Skeletal muscle tissue (tissue), 4 donors: Measurements from ENCODE around the gene NRF1. TPM values are rescaled to one million over a fixed set of nuclear protein-coding genes. Genes with fewer than 3 reads are reported as not detected.
"Not testable (repeated sequence)": the region's sequence is repeated elsewhere in the genome, so short reads cannot be mapped to it uniquely, and the experiment has no call there.

Experiments
- H3K27ac ChIP-seq: one replicate; pipeline ENCODE4 v1.7.0; 2013; ENCODE audit warnings: mild to moderate bottlenecking, low read depth, low read length, inconsistent platforms
- H3K27me3 ChIP-seq, 3 donors: one replicate each; pipeline ENCODE4 v1.7.0; 2013; ENCODE audit warnings: low read length in 3 of 3; ENCODE audit not compliant: control insufficient read depth in 3 of 3, insufficient read depth in 3 of 3
- H3K36me3 ChIP-seq, 3 donors: one replicate each; pipeline ENCODE4 v1.7.0; 2013; ENCODE audit warnings: low read length in 3 of 3; ENCODE audit not compliant: control insufficient read depth in 3 of 3, insufficient read depth in 3 of 3
- H3K4me1 ChIP-seq, 3 donors: one replicate each; pipeline ENCODE4 v1.7.0; 2013; ENCODE audit warnings: low read length in 3 of 3, mild to moderate bottlenecking in 3 of 3; ENCODE audit not compliant: control insufficient read depth in 3 of 3, insufficient read depth in 3 of 3
- H3K4me3 ChIP-seq, 3 donors: one replicate each; pipeline ENCODE4 v1.7.0; 2013; ENCODE audit warnings: low read length in 3 of 3
- H3K9ac ChIP-seq, 3 donors: one replicate each; pipeline ENCODE4 v1.7.0; 2013; ENCODE audit warnings: low read length in 3 of 3, mild to moderate bottlenecking in 3 of 3, moderate library complexity in 2 of 3, low read depth in 1 of 3
- H3K9me3 ChIP-seq, 3 donors: one replicate each; pipeline ENCODE4 v1.7.0; 2013; ENCODE audit warnings: low read length in 3 of 3; ENCODE audit not compliant: control insufficient read depth in 3 of 3
- total RNA-seq: library from RNA; depleted of rRNA; stranded (reverse); fragments of >200 nt; gene quantifications from one replicate; pipeline ENCODE4 v1.2.3, GENCODE V29; 2014
- donor health status: Osteomylitis.

NRF1 gene
- total RNA-seq, 1 donor from 2014 or later, result 17.2 TPM

DNA sequence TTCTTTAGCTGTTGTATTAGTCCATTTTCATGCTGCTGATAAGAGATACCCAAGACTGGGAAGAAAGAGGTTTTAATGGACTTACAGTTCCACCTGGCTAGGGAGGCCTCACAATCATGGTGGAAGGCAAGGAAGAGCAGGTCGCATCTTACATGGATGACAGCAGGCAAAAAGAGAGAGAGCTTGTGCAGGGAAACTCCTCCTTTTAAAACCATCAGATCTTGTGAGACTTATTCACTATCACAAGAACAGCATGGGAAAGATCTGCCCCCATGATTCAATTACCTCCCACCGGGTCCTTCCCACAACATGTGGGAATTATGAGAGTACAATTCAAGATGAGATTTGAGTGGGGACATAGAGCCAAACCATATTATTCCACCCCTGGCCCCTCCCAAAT lies 48.4 kb downstream of the NRF1 start:
- H3K9me3 ChIP-seq, H3K27me3 ChIP-seq, H3K4me3 ChIP-seq, H3K4me1 ChIP-seq, H3K27ac ChIP-seq, H3K9ac ChIP-seq: not testable (repeated sequence)
- peaks cover 17 to 32% (median 21%) of the 10 kb centered on the region in 3 donors for H3K36me3 ChIP-seq

DNA sequence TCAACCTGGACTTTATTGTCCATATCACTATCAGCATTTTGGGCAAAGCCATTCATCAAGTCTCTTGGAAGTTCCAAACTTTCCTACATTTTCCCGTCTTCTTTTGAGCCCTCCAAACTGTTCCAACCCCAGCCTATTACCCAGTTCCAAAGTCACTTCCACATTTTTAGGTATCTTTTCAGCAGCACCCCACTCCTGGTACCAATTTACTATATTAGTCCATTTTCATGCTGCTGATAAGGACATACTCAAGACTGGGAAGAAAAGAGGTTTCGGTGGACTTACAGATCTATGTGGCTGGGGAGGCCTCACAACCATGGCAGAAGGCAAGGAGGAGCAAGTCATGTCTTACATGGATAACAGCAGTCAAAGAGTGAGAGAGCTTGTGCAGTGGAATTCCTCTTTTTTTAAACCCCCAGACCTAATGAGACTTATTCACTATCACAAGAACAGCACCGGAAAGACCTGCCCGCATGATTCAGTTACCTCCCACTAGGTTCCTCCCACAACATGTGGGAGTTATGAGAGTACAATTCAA lies 50.2 kb downstream of the NRF1 start:
- H3K27me3 ChIP-seq, result no peaks in the 10 kb centered on the region
- no peak overlapping the region for H3K4me3 ChIP-seq
- H3K9ac ChIP-seq, result no peak overlapping the region
- H3K4me1 ChIP-seq, result peaks cover 0 to 2% (median 0%) of the 10 kb centered on the region in 3 donors
- H3K9me3 ChIP-seq, result no peaks in the 10 kb centered on the region
- H3K27ac ChIP-seq, result no peak overlapping the region
- H3K36me3 ChIP-seq, result peaks cover 17 to 32% (median 21%) of the 10 kb centered on the region in 3 donors

DNA sequence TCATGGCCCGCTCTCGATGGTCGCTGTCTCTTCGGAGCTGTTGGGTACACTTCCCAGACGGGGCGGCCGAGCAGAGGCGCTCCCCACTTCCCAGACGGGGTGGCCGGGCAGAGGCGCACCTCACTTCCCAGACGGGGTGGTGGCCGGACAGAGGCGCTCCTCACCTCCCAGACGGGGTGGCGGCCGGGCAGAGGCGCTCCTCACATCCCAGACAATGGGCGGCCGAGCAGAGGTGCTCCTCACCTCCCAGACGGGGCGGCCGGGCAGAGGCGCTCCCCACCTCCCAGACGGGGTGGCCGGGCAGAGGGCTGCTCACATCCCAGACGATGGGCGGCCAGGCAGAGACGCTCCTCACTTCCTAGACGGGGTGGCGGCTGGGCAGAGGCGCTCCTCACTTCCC lies 51.7 kb downstream of the NRF1 start:
- H3K9me3 ChIP-seq, H3K4me3 ChIP-seq, H3K27ac ChIP-seq, H3K9ac ChIP-seq, H3K4me1 ChIP-seq, H3K27me3 ChIP-seq: not testable (repeated sequence)
- H3K36me3 ChIP-seq, result peaks cover 11 to 22% (median 12%) of the 10 kb centered on the region in 3 donors

DNA sequence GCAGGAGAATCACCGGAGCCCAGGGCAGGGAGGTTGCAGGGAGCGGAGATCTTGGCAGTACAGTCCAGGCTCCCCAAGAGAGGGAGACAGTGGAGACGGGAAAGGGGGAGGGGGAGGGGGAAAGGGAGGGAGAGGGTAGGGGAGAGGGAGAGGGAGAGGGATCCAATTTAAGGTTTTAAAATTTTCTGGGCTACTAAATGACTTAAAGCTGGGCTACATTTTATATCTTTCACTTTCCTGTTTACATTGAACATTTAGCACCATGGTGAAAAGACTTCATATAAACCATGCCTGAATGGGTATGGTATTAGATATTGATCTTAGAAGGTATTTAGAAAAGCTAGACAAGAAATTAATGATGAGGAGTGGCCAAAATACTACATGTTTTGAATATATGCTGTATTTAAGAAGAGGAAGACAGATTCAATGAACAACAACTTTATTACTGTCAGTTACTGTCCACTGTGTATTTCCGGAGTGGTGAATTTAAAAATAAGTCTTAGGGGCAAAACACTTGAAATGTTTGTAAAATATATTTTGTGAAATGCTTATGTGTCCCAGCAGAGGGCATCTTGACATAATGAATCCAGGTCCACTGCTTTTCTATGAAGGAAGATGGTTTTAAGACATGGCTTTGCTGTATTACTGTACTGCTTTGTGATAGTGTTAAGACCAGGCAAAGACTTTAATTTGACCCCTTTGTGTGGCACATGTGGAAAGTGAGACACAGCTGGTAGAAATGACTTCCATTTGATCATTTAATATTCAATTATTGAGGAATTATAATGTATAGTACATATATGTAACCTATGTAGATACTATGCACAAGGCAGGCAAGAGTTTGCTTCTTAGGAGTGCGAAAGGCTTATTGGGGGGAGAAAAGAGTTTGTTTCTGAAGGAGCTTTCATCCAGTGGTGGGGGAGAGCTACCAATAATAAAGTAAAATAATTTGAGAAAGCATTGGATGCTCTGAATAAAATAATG lies 52.8 kb downstream of the NRF1 start:
- Histone ChIP-seq H3K27me3 (no peaks in the 10 kb centered on the region), H3K9me3 (no peaks in the 10 kb centered on the region), H3K4me1 (peaks cover 0 to 2% (median 0%) of the 10 kb centered on the region in 3 donors), H3K36me3 (peaks cover 7 to 18% (median 9%) of the 10 kb centered on the region in 3 donors), H3K27ac (no peak overlapping the region), H3K4me3 (no peak overlapping the region), H3K9ac (no peak overlapping the region)

DNA sequence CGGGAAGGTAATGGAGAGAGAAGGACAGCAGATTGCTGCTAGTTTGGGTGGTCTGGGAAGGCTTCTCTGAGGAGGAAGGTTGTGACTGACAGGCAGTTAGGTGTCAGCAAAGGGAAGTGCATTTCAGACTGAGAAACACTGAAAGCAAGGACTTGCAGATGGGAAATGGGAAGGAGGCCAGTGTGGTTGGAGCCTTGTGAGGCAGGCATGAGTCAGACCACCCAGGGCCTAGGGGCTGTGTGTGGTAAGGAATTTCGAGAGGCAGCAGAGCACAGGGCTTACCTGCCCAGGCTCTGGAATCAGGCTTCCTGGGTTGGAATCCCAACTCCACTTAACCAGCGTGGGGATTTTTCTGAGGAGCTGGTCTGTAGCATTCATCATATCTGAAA lies 53.5 kb downstream of the NRF1 start:
- no peaks in the 10 kb centered on the region for H3K27me3 ChIP-seq
- no peak overlapping the region for H3K4me3 ChIP-seq
- H3K9ac ChIP-seq, result no peak overlapping the region
- H3K27ac ChIP-seq, result no peak overlapping the region
- H3K9me3 ChIP-seq, result no peaks in the 10 kb centered on the region
- H3K36me3 ChIP-seq, result peaks cover 7 to 11% (median 9%) of the 10 kb centered on the region in 3 donors
- peaks cover 0 to 2% (median 0%) of the 10 kb centered on the region in 3 donors for H3K4me1 ChIP-seq

DNA sequence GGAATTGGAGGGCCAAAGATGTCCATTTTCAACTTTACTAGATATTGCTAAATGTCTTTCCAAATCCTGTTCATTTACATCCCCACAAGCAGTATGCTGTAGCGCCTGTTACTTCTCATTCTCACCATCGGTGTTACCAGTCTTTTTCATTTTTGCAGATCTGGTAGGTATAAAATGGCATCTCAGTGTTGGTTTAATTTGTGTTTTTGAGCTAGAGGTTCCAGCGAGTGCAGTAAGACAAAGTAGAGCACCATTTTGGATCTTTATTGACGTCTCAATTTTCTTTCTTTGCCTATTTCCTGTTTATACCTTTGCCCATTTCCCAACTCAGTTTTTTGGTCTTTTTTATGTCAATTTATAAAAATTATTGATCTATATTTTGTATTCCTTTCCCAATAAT lies 55.6 kb downstream of the NRF1 start:
- Histone ChIP-seq H3K36me3 (peaks cover 0 to 5% (median 0%) of the 10 kb centered on the region in 3 donors), H3K9ac (no peak overlapping the region)

DNA sequence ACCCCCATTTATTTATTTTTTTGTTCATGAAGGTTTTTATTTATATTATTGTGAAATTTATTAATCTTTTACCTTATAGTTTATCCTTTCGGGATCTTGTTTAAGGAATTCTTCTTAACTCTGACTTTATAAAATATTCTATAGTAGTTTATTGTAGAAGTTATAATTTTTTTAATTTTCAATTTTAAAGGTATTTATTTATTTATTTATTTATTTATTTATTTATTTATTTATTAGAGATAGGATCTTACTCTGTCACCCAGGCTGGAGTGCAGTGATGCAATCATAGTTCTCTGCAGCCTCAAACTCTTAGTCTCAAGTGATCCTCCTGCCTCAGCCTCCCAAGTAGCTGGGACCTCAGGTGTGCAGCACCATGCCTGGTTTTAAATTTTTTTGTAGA lies 56.0 kb downstream of the NRF1 start:
- H3K4me1 ChIP-seq, result peaks cover 0 to 2% (median 0%) of the 10 kb centered on the region in 3 donors
- H3K27me3 ChIP-seq, result no peaks in the 10 kb centered on the region
- H3K4me3 ChIP-seq, result no peak overlapping the region
- no peak overlapping the region for H3K9ac ChIP-seq
- H3K27ac ChIP-seq, result no peak overlapping the region
- peaks cover 3 to 6% (median 3%) of the 10 kb centered on the region in 3 donors for H3K36me3 ChIP-seq
- H3K9me3 ChIP-seq, result no peaks in the 10 kb centered on the region

More for the DNA sequence above, 55.6 kb downstream of the NRF1 start:
- no peaks in the 10 kb centered on the region for H3K27me3 ChIP-seq
- no peaks in the 10 kb centered on the region for H3K9me3 ChIP-seq
- no peak overlapping the region for H3K27ac ChIP-seq
- H3K4me1 ChIP-seq, result peaks cover 0 to 2% (median 0%) of the 10 kb centered on the region in 3 donors
- no peak overlapping the region for H3K4me3 ChIP-seq

DNA sequence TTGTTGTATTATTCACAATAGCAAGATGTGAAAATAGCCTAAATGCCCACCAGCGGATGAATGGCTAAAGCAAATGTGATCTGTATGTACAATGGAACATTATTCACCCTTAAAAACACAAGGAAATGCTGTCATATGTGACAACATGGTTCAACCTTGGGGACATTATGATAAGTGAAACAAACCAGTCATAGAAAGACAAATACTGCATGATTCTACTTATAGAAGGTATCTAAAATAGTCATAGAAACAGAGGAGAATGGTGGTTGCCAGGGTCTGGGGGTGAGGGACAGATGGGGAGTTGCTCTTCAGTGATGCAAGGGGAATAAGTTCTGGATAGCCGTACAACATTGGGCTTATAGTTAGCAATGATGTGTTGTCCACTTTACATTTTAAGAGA lies 58.4 kb downstream of the NRF1 start:
- Histone ChIP-seq H3K9ac (no peak overlapping the region), H3K4me3 (no peak overlapping the region), H3K27me3 (no peaks in the 10 kb centered on the region), H3K4me1 (peaks cover 0 to 2% (median 0%) of the 10 kb centered on the region in 3 donors), H3K36me3 (peaks cover 7 to 14% (median 13%) of the 10 kb centered on the region in 3 donors), H3K9me3 (peaks cover 0 to 2% (median 0%) of the 10 kb centered on the region in 3 donors), H3K27ac (no peak overlapping the region)

DNA sequence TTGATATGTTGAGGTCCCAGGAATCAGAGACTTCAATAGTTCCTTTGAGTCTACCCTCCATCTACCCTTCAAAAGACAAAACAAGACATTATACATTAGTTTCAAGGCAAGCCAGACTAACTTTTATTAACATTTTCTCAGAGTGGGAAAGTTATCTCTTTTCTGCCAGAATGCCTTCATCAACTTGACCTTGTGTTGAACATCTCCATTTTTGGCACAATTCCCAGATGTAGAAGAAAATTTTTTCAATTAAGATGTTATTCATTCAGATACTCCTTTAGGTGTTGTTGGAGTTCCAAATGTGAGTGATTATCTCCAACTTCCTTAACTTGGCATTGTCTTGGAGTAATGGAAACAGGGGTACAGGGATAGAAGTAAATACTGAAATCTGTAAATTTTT lies 59.1 kb downstream of the NRF1 start:
- Histone ChIP-seq H3K27ac (no peak overlapping the region), H3K9ac (no peak overlapping the region), H3K9me3 (peaks cover 0 to 7% (median 0%) of the 10 kb centered on the region in 3 donors), H3K4me3 (no peak overlapping the region), H3K36me3 (peaks cover 15 to 20% (median 15%) of the 10 kb centered on the region in 3 donors), H3K27me3 (no peaks in the 10 kb centered on the region), H3K4me1 (no peaks in the 10 kb centered on the region)

DNA sequence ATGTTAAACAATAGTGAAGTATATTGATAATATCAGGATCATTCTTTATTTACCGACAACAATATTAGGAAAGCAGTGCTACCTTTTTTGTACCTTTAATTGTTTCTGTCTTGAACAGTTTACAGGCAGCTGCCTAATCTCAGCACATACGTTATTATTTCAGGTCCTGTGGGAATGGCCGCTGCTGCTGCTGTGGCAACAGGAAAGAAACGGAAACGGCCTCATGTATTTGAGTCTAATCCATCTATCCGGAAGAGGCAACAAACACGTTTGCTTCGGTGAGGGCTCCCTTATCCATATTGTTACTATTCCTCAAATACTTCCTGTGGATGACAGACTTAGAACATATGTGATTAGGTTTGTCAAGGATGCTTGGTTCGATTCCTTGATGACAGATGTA lies 59.7 kb downstream of the NRF1 start:
- H3K9ac ChIP-seq, result no peak overlapping the region
- no peaks in the 10 kb centered on the region for H3K27me3 ChIP-seq
- H3K4me1 ChIP-seq, result no peaks in the 10 kb centered on the region
- H3K36me3 ChIP-seq, result peaks cover 15 to 25% (median 19%) of the 10 kb centered on the region in 3 donors
- no peak overlapping the region for H3K27ac ChIP-seq
- no peak overlapping the region for H3K4me3 ChIP-seq
- peaks cover 0 to 7% (median 0%) of the 10 kb centered on the region in 3 donors for H3K9me3 ChIP-seq
